PFSK-1 (cell line): Measurements from ENCODE around the gene MEGF11.

Source experiments
- FOXP2 ChIP-seq: optimal IDR thresholded peaks from 2 replicates; pipeline ENCODE3; 2011; ENCODE audit warnings: borderline replicate concordance, control low read depth, inconsistent platforms; ENCODE audit not compliant: insufficient read depth; ENCODE audit errors: extremely low read length, extremely low read depth
- POLR2AphosphoS5 ChIP-seq: IDR thresholded peaks from 2 replicates; pipeline ENCODE4 v1.6.1; 2012; ENCODE audit warnings: low read depth, mild to moderate bottlenecking, control low read depth, low read length, moderate library complexity
- TAF1 ChIP-seq: IDR thresholded peaks from 2 replicates; pipeline ENCODE4 v1.6.1; 2012; ENCODE audit warnings: low read length, control low read depth, borderline replicate concordance; ENCODE audit not compliant: insufficient read depth
- TF ChIP-seq, protein P1 (sequence below), 2 experiments: IDR thresholded peaks; 2 replicates each; pipeline versions ENCODE4 v1.6.1 to v1.8.0; 2011 to 2012; ENCODE audit warnings: low read depth in 2 of 2, low read length in 2 of 2, control low read depth in 1 of 2, inconsistent platforms in 1 of 2, mild to moderate bottlenecking in 1 of 2, moderate library complexity in 1 of 2; ENCODE audit not compliant: insufficient read depth in 1 of 2

DNA sequence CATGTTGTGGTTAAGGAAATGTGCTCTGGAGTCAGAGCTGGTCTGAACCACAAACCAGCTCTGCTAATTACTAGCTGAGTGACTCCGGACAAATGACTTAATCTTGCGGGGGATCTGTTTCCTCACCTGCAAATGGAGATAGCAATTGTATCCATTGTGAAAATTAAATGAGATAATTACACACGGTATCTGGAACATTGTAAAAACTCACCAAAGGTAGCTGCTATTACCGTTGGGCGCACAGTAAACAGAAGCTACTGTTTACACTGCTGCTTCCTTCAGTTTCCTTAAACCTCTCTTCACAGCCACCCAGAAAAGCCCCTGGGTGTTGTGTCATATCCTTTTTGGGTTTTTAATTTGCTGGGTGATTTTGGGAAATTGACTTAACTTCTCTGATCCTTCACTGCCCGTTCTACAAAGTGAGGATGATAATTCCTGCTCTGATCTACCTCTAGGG is 107.8 kb downstream of the MEGF11 start:
- TF ChIP-seq, protein P1, sequence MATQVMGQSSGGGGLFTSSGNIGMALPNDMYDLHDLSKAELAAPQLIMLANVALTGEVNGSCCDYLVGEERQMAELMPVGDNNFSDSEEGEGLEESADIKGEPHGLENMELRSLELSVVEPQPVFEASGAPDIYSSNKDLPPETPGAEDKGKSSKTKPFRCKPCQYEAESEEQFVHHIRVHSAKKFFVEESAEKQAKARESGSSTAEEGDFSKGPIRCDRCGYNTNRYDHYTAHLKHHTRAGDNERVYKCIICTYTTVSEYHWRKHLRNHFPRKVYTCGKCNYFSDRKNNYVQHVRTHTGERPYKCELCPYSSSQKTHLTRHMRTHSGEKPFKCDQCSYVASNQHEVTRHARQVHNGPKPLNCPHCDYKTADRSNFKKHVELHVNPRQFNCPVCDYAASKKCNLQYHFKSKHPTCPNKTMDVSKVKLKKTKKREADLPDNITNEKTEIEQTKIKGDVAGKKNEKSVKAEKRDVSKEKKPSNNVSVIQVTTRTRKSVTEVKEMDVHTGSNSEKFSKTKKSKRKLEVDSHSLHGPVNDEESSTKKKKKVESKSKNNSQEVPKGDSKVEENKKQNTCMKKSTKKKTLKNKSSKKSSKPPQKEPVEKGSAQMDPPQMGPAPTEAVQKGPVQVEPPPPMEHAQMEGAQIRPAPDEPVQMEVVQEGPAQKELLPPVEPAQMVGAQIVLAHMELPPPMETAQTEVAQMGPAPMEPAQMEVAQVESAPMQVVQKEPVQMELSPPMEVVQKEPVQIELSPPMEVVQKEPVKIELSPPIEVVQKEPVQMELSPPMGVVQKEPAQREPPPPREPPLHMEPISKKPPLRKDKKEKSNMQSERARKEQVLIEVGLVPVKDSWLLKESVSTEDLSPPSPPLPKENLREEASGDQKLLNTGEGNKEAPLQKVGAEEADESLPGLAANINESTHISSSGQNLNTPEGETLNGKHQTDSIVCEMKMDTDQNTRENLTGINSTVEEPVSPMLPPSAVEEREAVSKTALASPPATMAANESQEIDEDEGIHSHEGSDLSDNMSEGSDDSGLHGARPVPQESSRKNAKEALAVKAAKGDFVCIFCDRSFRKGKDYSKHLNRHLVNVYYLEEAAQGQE (IDR thresholded peaks at IDR 0.05; ENCODE audit: insufficient read depth in 1 of 2, low read depth in 2 of 2, low read length in 2 of 2): no peak
- TF ChIP-seq FOXP2: no peak
- TF ChIP-seq POLR2AphosphoS5: no peak
- TF ChIP-seq TAF1: no peak
